ENCODE data around the gene RAB10.

GRCh38 chr2:26099933-26100332 lies 66.0 kb downstream of the RAB10 start:
- TF ChIP-seq, protein P1, sequence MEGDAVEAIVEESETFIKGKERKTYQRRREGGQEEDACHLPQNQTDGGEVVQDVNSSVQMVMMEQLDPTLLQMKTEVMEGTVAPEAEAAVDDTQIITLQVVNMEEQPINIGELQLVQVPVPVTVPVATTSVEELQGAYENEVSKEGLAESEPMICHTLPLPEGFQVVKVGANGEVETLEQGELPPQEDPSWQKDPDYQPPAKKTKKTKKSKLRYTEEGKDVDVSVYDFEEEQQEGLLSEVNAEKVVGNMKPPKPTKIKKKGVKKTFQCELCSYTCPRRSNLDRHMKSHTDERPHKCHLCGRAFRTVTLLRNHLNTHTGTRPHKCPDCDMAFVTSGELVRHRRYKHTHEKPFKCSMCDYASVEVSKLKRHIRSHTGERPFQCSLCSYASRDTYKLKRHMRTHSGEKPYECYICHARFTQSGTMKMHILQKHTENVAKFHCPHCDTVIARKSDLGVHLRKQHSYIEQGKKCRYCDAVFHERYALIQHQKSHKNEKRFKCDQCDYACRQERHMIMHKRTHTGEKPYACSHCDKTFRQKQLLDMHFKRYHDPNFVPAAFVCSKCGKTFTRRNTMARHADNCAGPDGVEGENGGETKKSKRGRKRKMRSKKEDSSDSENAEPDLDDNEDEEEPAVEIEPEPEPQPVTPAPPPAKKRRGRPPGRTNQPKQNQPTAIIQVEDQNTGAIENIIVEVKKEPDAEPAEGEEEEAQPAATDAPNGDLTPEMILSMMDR (conservative IDR thresholded peaks at IDR 0.05; ENCODE audit: low read depth, low read length): no peak
- TF ChIP-seq EZH2 (IDR thresholded peaks at IDR 0.05; ENCODE audit: low read length, unreplicated experiment): no peak
- no peak for TF ChIP-seq EZH2phosphoT487 (IDR thresholded peaks at IDR 0.05; ENCODE audit: borderline replicate concordance, low read length)
